ENCODE measurements around the gene KRT33A.
"Not testable (repeated sequence)": the region's sequence is repeated elsewhere in the genome, so short reads cannot be mapped to it uniquely, and the experiment has no call there.

The KRT33A gene

GRCh38 chr17:41367426-41368075, 16.9 kb upstream of the KRT33A start:
- Histone ChIP-seq H3K36me3 (ENCODE audit: control insufficient read depth, insufficient read depth, low read length) (no peaks in the 10 kb centered on the region), H3K4me1 (ENCODE audit: control insufficient read depth, insufficient read depth, low read length) (no peaks in the 10 kb centered on the region), H3K27ac (ENCODE audit: insufficient read depth, low read depth, low read length, poor library complexity, severe bottlenecking) (no peak overlapping the region), H3K27me3 (ENCODE audit: control insufficient read depth, insufficient read depth, low read length, poor library complexity, severe bottlenecking) (no peaks in the 10 kb centered on the region), H3K4me3 (ENCODE audit: insufficient read depth, low read depth, low read length) (no peak overlapping the region), H3K9me3 (ENCODE audit: control insufficient read depth, low read length) (no peaks in the 10 kb centered on the region)
- WGBS, 2 experiments = 81 to 83% methylated on average over 10 of the region's 10 CpGs

GRCh38 chr17:41366070-41366469, 15.4 kb upstream of the KRT33A start:
- Histone ChIP-seq H3K36me3 (ENCODE audit: control insufficient read depth, insufficient read depth, low read length) (no peaks in the 10 kb centered on the region), H3K9me3 (ENCODE audit: control insufficient read depth, low read length) (no peaks in the 10 kb centered on the region), H3K4me3 (ENCODE audit: insufficient read depth, low read depth, low read length) (no peak overlapping the region), H3K27ac (ENCODE audit: insufficient read depth, low read depth, low read length, poor library complexity, severe bottlenecking) (no peak overlapping the region), H3K4me1 (ENCODE audit: control insufficient read depth, insufficient read depth, low read length) (no peaks in the 10 kb centered on the region), H3K27me3 (ENCODE audit: control insufficient read depth, insufficient read depth, low read length, poor library complexity, severe bottlenecking) (no peaks in the 10 kb centered on the region)

GRCh38 chr17:41363881-41364280, 13.3 kb upstream of the KRT33A start:
- WGBS, 2 experiments = 91 to 95% methylated on average over 2 of the region's 2 CpGs
- Histone ChIP-seq H3K4me1 (ENCODE audit: control insufficient read depth, insufficient read depth, low read length) (no peaks in the 10 kb centered on the region), H3K9me3 (ENCODE audit: control insufficient read depth, low read length) (no peaks in the 10 kb centered on the region), H3K27ac (ENCODE audit: insufficient read depth, low read depth, low read length, poor library complexity, severe bottlenecking) (no peak overlapping the region), H3K27me3 (ENCODE audit: control insufficient read depth, insufficient read depth, low read length, poor library complexity, severe bottlenecking) (no peaks in the 10 kb centered on the region), H3K4me3 (ENCODE audit: insufficient read depth, low read depth, low read length) (no peak overlapping the region), H3K36me3 (ENCODE audit: control insufficient read depth, insufficient read depth, low read length) (no peaks in the 10 kb centered on the region)

GRCh38 chr17:41360296-41360995, 9.8 kb upstream of the KRT33A start:
- H3K27me3 ChIP-seq (ENCODE audit: control insufficient read depth, insufficient read depth, low read length, poor library complexity, severe bottlenecking) = no peaks in the 10 kb centered on the region
- H3K36me3 ChIP-seq (ENCODE audit: control insufficient read depth, insufficient read depth, low read length) = no peaks in the 10 kb centered on the region
- WGBS, 2 experiments = 92 to 93% methylated on average over 5 of the region's 5 CpGs
- no peaks in the 10 kb centered on the region for H3K9me3 ChIP-seq (ENCODE audit: control insufficient read depth, low read length)
- no peaks in the 10 kb centered on the region for H3K4me1 ChIP-seq (ENCODE audit: control insufficient read depth, insufficient read depth, low read length)
- no peak overlapping the region for H3K4me3 ChIP-seq (ENCODE audit: insufficient read depth, low read depth, low read length)
- H3K27ac ChIP-seq (ENCODE audit: insufficient read depth, low read depth, low read length, poor library complexity, severe bottlenecking) = no peak overlapping the region

GRCh38 chr17:41354536-41354935, 3.9 kb upstream of the KRT33A start:
- Histone ChIP-seq H3K36me3 (ENCODE audit: control insufficient read depth, insufficient read depth, low read length) (no peaks in the 10 kb centered on the region), H3K27ac (ENCODE audit: insufficient read depth, low read depth, low read length, poor library complexity, severe bottlenecking) (no peak overlapping the region), H3K4me3 (ENCODE audit: insufficient read depth, low read depth, low read length) (no peak overlapping the region), H3K27me3 (ENCODE audit: control insufficient read depth, insufficient read depth, low read length, poor library complexity, severe bottlenecking) (no peaks in the 10 kb centered on the region), H3K4me1 (ENCODE audit: control insufficient read depth, insufficient read depth, low read length) (no peaks in the 10 kb centered on the region), H3K9me3 (ENCODE audit: control insufficient read depth, low read length) (no peaks in the 10 kb centered on the region)
- whole genome bisulfite sequencing, 2 experiments = 95 to 100% methylated on average over 4 of the region's 4 CpGs

GRCh38 chr17:41352597-41353366, 2.2 kb upstream of the KRT33A start:
- Histone ChIP-seq H3K27ac (ENCODE audit: insufficient read depth, low read depth, low read length, poor library complexity, severe bottlenecking) (no peak overlapping the region), H3K4me3 (ENCODE audit: insufficient read depth, low read depth, low read length) (no peak overlapping the region), H3K36me3 (ENCODE audit: control insufficient read depth, insufficient read depth, low read length) (no peaks in the 10 kb centered on the region), H3K4me1 (ENCODE audit: control insufficient read depth, insufficient read depth, low read length) (no peaks in the 10 kb centered on the region), H3K9me3 (ENCODE audit: control insufficient read depth, low read length) (no peaks in the 10 kb centered on the region), H3K27me3 (ENCODE audit: control insufficient read depth, insufficient read depth, low read length, poor library complexity, severe bottlenecking) (no peaks in the 10 kb centered on the region)
- WGBS, 2 experiments = 89 to 91% methylated on average over 7 of the region's 7 CpGs

- 89 to 100% methylated on average over 2 of the region's 2 CpGs for WGBS, 2 experiments
- H3K9me3 ChIP-seq (ENCODE audit: control insufficient read depth, low read length) = no peaks in the 10 kb centered on the region
- no peak overlapping the region for H3K27ac ChIP-seq (ENCODE audit: insufficient read depth, low read depth, low read length, poor library complexity, severe bottlenecking)
- no peaks in the 10 kb centered on the region for H3K4me1 ChIP-seq (ENCODE audit: control insufficient read depth, insufficient read depth, low read length)
- H3K27me3 ChIP-seq (ENCODE audit: control insufficient read depth, insufficient read depth, low read length, poor library complexity, severe bottlenecking) = no peaks in the 10 kb centered on the region
- no peaks in the 10 kb centered on the region for H3K36me3 ChIP-seq (ENCODE audit: control insufficient read depth, insufficient read depth, low read length)
- H3K4me3 ChIP-seq (ENCODE audit: insufficient read depth, low read depth, low read length) = no peak overlapping the region
These were observed 549 bp upstream of the KRT33A start for GRCh38 chr17:41351177-41351576.

- Histone ChIP-seq H3K36me3 (ENCODE audit: control insufficient read depth, insufficient read depth, low read length) (no peaks in the 10 kb centered on the region), H3K27me3 (ENCODE audit: control insufficient read depth, insufficient read depth, low read length, poor library complexity, severe bottlenecking) (no peaks in the 10 kb centered on the region), H3K9me3 (ENCODE audit: control insufficient read depth, low read length) (no peaks in the 10 kb centered on the region), H3K27ac (ENCODE audit: insufficient read depth, low read depth, low read length, poor library complexity, severe bottlenecking) (no peak overlapping the region), H3K4me1 (ENCODE audit: control insufficient read depth, insufficient read depth, low read length) (no peaks in the 10 kb centered on the region), H3K4me3 (ENCODE audit: insufficient read depth, low read depth, low read length) (no peak overlapping the region)
- 94 to 95% methylated on average over 7 of the region's 7 CpGs for WGBS, 2 experiments
These were observed 2.5 kb downstream of the KRT33A start for GRCh38 chr17:41347869-41348760.

GRCh38 chr17:41346421-41346820, 4.2 kb downstream of the KRT33A start:
- H3K27me3 ChIP-seq (ENCODE audit: control insufficient read depth, insufficient read depth, low read length, poor library complexity, severe bottlenecking); H3K9me3 ChIP-seq (ENCODE audit: control insufficient read depth, low read length); H3K36me3 ChIP-seq (ENCODE audit: control insufficient read depth, insufficient read depth, low read length); H3K4me3 ChIP-seq (ENCODE audit: insufficient read depth, low read depth, low read length); H3K27ac ChIP-seq (ENCODE audit: insufficient read depth, low read depth, low read length, poor library complexity, severe bottlenecking); H3K4me1 ChIP-seq (ENCODE audit: control insufficient read depth, insufficient read depth, low read length): not testable (repeated sequence)
- 96% methylated on average over 16 of the region's 16 CpGs for WGBS, 2 experiments
